Astrocyte (in vitro differentiated cells and primary cell): ENCODE measurements around the gene PDSS2. TPM values are rescaled to one million over a fixed set of nuclear protein-coding genes. Genes with fewer than 3 reads are reported as not detected.

Experiments
- DNase-seq: peaks from one replicate; pipeline ENCODE4 v3.0.0-alpha.2; 2010; ENCODE audit warnings: low read depth
- FAIRE-seq: peaks from 2 replicates; lab custom pipeline; 2011; peaks lifted over from hg19 to GRCh38; lab: Jason Lieb, UNC
- H2AFZ ChIP-seq: 2 replicates; pipeline ENCODE4 v1.6.0; 2012; ENCODE audit warnings: low read depth, low read length, inconsistent platforms
- H3K27ac ChIP-seq: 2 replicates; pipeline ENCODE4 v1.5.1; 2011; ENCODE audit warnings: low read depth, low read length, inconsistent platforms
- H3K27me3 ChIP-seq: 2 replicates; pipeline ENCODE4 v1.6.0; 2011; ENCODE audit warnings: low read length, inconsistent platforms; ENCODE audit not compliant: insufficient read depth
- H3K36me3 ChIP-seq: 2 replicates; pipeline ENCODE4 v1.5.1; 2011; ENCODE audit warnings: low read length, inconsistent platforms; ENCODE audit not compliant: insufficient read depth
- H3K4me1 ChIP-seq: 2 replicates; pipeline ENCODE4 v1.5.1; 2011; ENCODE audit warnings: low read length, inconsistent platforms; ENCODE audit not compliant: insufficient read depth
- H3K4me2 ChIP-seq: 2 replicates; pipeline ENCODE4 v1.6.0; 2012; ENCODE audit warnings: low read length, inconsistent platforms
- H3K4me3 ChIP-seq: 2 replicates; pipeline ENCODE4 v1.5.1; 2011; ENCODE audit warnings: low read depth, mild to moderate bottlenecking, low read length, inconsistent platforms; ENCODE audit not compliant: insufficient read depth
- H3K79me2 ChIP-seq: 2 replicates; pipeline ENCODE4 v1.6.0; 2012; ENCODE audit warnings: mild to moderate bottlenecking, low read length, inconsistent platforms; ENCODE audit not compliant: insufficient read depth
- H3K9ac ChIP-seq: 2 replicates; pipeline ENCODE4 v1.6.0; 2012; ENCODE audit warnings: mild to moderate bottlenecking, low read length, inconsistent platforms
- H3K9me3 ChIP-seq: 2 replicates; pipeline ENCODE4 v1.5.1; 2012; ENCODE audit warnings: low read depth, mild to moderate bottlenecking, low read length, inconsistent platforms; ENCODE audit not compliant: insufficient read depth
- H4K20me1 ChIP-seq: 2 replicates; pipeline ENCODE4 v1.6.0; 2012; ENCODE audit warnings: low read length, inconsistent platforms; ENCODE audit not compliant: insufficient read depth
- H3K27ac Mint-ChIP-seq: one replicate; pipeline ENCODE4 v1.8.0; 2021; ENCODE audit warnings: mild to moderate bottlenecking, mixed read lengths; ENCODE audit not compliant: unreplicated experiment
- H3K27me3 Mint-ChIP-seq: one replicate; pipeline ENCODE4 v1.8.0; 2021; ENCODE audit warnings: low read depth, mixed read lengths; ENCODE audit not compliant: unreplicated experiment
- H3K36me3 Mint-ChIP-seq: one replicate; pipeline ENCODE4 v1.8.0; 2021; ENCODE audit warnings: low read depth, mixed read lengths; ENCODE audit not compliant: unreplicated experiment
- H3K4me1 Mint-ChIP-seq: one replicate; pipeline ENCODE4 v1.8.0; 2021; ENCODE audit warnings: low read depth, mixed read lengths; ENCODE audit not compliant: unreplicated experiment
- H3K4me3 Mint-ChIP-seq: one replicate; pipeline ENCODE4 v1.8.0; 2021; ENCODE audit warnings: mild to moderate bottlenecking, moderate library complexity, mixed read lengths; ENCODE audit not compliant: unreplicated experiment
- H3K9me3 Mint-ChIP-seq: one replicate; pipeline ENCODE4 v1.8.0; 2021; ENCODE audit warnings: mild to moderate bottlenecking, mixed read lengths; ENCODE audit not compliant: unreplicated experiment
- CTCF ChIP-seq: IDR thresholded peaks from 2 replicates; pipeline ENCODE4 v1.5.1; 2011; ENCODE audit warnings: low read depth, mild to moderate bottlenecking, inconsistent platforms, low read length, moderate library complexity; ENCODE audit not compliant: insufficient read depth
- EZH2 ChIP-seq: IDR thresholded peaks from 2 replicates; pipeline ENCODE4 v1.6.1; 2012; ENCODE audit warnings: mild to moderate bottlenecking, low read length, inconsistent platforms; ENCODE audit not compliant: insufficient read depth
- total RNA-seq: library from RNA; stranded (reverse); gene quantifications from 2 replicates; pipeline ENCODE4 v1.2.1, GENCODE V29; 2021

Gene PDSS2
- total RNA-seq, 1 donor from 2014 or later: 7.7 TPM

- Mint-ChIP-seq H3K4me3 (no peak overlapping the region), H3K4me1 (peaks cover 2% of the 10 kb centered on the region), H3K27ac (no peak overlapping the region), H3K36me3 (no peaks in the 10 kb centered on the region), H3K27me3 (no peaks in the 10 kb centered on the region), H3K9me3 (no peaks in the 10 kb centered on the region)
- H3K79me2 ChIP-seq: no peaks in the 10 kb centered on the region
- FAIRE-seq: no peak
- no peaks in the 10 kb centered on the region for H3K27me3 ChIP-seq
- peaks cover 6% of the 10 kb centered on the region for H3K4me1 ChIP-seq
- TF ChIP-seq CTCF (no peak), EZH2 (no peak)
- no peaks in the 10 kb centered on the region for H4K20me1 ChIP-seq
- H3K4me2 ChIP-seq: no peak overlapping the region
- H3K36me3 ChIP-seq: no peaks in the 10 kb centered on the region
- no peaks in the 10 kb centered on the region for H3K9me3 ChIP-seq
- no peak overlapping the region for H3K27ac ChIP-seq
- no peak overlapping the region for H2AFZ ChIP-seq
- no peak overlapping the region for H3K4me3 ChIP-seq
- DNase-seq: no peak
- H3K9ac ChIP-seq: no peak overlapping the region
These were observed 130.1 kb downstream of the PDSS2 start for GRCh38 chr6:107329063-107329860.

- TF ChIP-seq EZH2 (no peak), CTCF (no peak)
- no peak overlapping the region for H3K27ac Mint-ChIP-seq
- no peaks in the 10 kb centered on the region for H3K27me3 Mint-ChIP-seq
- H3K36me3 ChIP-seq: no peaks in the 10 kb centered on the region
- no peaks in the 10 kb centered on the region for H3K9me3 ChIP-seq
- H3K36me3 Mint-ChIP-seq: no peaks in the 10 kb centered on the region
- no peak overlapping the region for H3K27ac ChIP-seq
- H3K4me3 Mint-ChIP-seq: no peak overlapping the region
- H3K4me1 ChIP-seq: peaks cover 6% of the 10 kb centered on the region
- DNase-seq (no peak), FAIRE-seq (no peak)
- H2AFZ ChIP-seq: no peak overlapping the region
- no peaks in the 10 kb centered on the region for H4K20me1 ChIP-seq
- no peak overlapping the region for H3K4me3 ChIP-seq
- peaks cover 5% of the 10 kb centered on the region for H3K4me1 Mint-ChIP-seq
- H3K9ac ChIP-seq: no peak overlapping the region
- no peaks in the 10 kb centered on the region for H3K79me2 ChIP-seq
- H3K9me3 Mint-ChIP-seq: no peaks in the 10 kb centered on the region
- H3K4me2 ChIP-seq: no peak overlapping the region
- H3K27me3 ChIP-seq: no peaks in the 10 kb centered on the region
These were observed 131.3 kb downstream of the PDSS2 start for GRCh38 chr6:107328081-107328480.
